DOHH2 (cell line): ENCODE data around the gene IFNG-AS1.

Experiments used
- EZH2phosphoT487 ChIP-seq: fragments of 200-600 bp; sonication (generic); IDR thresholded peaks from 2 replicates; pipeline ENCODE4 v1.6.1; 2017; ENCODE audit warnings: borderline replicate concordance, mild to moderate bottlenecking, antibody characterized with exemption, low read length, moderate library complexity, mixed read lengths
- TF ChIP-seq, protein P1 (sequence below): fragments of 200-600 bp; sonication (generic); IDR thresholded peaks from one replicate; pipeline ENCODE4 v1.5.1; 2014; ENCODE audit warnings: antibody characterized with exemption, mild to moderate bottlenecking, low read depth, low read length; ENCODE audit not compliant: poor library complexity, severe bottlenecking

GRCh38 chr12:67968321-67968720, 20.9 kb upstream of the IFNG-AS1 start:
- TF ChIP-seq, protein P1, sequence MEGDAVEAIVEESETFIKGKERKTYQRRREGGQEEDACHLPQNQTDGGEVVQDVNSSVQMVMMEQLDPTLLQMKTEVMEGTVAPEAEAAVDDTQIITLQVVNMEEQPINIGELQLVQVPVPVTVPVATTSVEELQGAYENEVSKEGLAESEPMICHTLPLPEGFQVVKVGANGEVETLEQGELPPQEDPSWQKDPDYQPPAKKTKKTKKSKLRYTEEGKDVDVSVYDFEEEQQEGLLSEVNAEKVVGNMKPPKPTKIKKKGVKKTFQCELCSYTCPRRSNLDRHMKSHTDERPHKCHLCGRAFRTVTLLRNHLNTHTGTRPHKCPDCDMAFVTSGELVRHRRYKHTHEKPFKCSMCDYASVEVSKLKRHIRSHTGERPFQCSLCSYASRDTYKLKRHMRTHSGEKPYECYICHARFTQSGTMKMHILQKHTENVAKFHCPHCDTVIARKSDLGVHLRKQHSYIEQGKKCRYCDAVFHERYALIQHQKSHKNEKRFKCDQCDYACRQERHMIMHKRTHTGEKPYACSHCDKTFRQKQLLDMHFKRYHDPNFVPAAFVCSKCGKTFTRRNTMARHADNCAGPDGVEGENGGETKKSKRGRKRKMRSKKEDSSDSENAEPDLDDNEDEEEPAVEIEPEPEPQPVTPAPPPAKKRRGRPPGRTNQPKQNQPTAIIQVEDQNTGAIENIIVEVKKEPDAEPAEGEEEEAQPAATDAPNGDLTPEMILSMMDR = no peak
- TF ChIP-seq EZH2phosphoT487 = no peak
